Measurements from ENCODE around the gene NACC2.
"Not testable (repeated sequence)": the region's sequence is repeated elsewhere in the genome, so short reads cannot be mapped to it uniquely, and the experiment has no call there.

Gene NACC2

DNA sequence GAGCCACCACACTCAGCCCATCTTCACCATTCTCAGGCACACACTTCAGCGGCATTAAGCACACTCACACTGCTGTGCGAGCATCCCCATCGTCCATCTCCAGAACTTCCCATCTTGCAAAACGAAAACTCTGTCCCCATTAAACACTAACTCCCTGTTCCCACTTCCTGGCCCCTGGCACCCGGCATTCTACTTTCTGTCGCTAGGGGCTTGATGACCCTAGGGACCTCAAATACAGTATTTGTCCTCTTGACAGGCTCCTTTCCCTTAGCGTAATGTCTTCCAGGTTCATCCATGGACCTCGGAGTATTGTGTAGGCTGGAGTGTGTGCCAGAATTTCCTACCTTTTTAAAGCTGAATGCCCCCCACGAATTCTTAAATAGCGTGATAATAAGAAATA is 119.3 kb downstream of the NACC2 start:
- DNase-seq (ENCODE audit: low spot score): no peak

DNA sequence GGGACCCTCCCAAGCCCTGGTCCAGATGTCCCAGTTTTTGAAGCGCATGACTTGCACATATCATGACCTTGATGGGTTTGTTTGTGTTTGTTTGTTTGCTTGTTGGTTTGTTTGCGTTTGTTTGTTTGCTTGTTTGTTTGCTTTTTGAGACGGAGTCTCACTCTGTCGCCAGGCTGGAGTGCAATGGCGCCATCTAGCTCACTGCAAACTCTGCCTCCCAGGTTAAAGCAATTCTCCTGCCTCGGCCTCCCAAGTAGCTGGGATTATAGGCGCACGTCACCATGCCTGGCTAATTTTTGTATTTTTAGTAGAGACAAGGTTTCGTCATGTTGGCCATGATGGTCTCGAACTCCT is 120.9 kb downstream of the NACC2 start:
- no peak for DNase-seq (ENCODE audit: low spot score)

DNA sequence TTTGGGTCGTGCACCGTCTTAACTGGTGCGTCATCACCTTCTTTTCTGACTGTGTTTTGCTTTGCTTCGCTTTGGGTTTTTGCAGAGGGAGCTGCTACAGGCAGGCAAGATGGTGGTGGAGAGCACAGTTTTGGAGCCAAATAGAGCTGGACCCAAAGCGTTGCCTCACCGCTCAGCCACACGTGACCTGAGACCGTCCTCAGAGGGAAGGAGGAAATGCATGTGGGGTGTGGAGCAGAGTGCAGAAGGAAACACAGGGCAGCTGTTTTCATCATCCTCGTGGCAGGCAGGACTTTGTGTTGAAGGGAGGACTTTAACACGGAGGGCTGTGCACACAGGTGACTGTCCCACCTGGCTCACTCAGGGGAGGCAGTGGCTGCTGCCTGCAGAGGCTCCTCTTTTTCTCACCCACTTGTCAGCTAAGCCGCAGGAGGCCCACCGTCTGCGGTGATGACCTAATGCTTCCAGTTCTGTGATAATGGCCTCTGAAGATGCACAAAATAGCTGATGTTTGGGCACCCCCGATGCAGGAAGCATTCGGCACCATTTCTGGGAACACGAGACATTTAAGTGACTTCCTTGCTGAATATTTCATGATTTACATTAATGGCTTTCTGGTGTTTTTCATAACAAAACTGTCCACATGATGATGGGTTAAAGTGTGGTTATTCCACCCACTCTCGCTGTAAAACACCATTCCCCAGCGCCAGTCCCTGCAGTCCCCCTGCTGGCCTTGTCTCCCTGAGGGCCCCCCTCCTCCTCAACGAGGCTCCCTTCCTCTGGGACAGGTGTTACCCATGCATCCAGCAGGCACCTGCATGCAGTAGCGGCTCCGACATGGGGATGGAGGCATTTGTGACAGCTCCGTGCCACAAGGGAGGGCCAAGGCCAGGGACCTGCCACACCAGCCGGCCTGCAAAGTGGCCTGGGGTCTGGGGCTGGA is 121.5 kb downstream of the NACC2 start:
- no peak for DNase-seq (ENCODE audit: low spot score)

DNA sequence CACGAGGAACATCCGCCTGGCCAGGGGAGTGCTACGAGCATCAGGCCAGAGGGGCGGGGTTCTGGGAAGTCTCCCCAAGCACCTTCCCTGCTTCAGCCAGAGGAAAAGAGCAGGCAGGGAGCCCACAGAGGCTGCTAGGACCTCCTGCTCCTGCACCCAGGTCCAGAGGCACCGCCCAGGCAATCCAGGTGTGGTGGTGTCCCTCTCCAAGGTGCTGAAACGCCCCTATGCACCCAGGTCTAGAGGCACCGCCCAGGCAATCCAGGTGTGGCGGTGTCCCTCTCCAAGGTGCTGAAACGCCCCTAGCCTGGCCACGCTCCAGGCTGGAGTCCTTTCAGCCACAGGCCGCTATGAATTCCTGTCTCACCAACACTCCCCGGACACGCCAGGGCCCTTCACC is 123.2 kb downstream of the NACC2 start:
- DNase-seq (ENCODE audit: low spot score): peak; percentile 45

DNA sequence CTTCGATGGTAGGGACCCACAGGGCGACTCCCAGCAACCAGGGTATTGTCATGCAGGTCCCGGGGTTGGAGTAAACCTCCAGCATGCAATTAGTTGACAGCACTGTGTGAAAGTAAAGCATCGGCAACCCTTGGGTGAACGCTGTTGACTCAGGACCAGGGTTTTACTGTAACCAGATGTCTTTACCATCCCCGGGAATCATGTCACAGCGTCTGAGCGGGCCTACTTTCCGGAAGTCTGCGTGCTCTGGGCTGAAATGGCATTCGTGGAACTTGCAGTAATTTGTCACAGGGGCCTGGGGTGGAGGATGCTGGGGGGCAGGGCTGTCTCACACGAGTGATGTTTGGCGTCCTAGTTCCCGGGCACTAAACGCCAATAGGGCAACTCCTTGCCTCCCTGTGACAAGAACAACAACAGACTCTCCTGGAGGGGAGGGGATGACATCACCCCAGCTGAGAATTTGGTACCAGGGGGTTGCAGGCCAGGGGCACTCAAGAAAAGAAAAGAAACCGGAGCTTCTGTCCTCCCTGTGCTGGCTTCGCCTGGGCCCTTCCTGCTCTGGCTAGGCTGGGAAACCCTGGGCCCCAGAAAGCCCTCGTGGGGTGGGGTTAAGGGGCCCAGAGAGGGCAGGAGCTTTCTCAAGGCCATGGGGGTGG is 123.8 kb downstream of the NACC2 start:
- DNase-seq (ENCODE audit: low spot score): no peak

DNA sequence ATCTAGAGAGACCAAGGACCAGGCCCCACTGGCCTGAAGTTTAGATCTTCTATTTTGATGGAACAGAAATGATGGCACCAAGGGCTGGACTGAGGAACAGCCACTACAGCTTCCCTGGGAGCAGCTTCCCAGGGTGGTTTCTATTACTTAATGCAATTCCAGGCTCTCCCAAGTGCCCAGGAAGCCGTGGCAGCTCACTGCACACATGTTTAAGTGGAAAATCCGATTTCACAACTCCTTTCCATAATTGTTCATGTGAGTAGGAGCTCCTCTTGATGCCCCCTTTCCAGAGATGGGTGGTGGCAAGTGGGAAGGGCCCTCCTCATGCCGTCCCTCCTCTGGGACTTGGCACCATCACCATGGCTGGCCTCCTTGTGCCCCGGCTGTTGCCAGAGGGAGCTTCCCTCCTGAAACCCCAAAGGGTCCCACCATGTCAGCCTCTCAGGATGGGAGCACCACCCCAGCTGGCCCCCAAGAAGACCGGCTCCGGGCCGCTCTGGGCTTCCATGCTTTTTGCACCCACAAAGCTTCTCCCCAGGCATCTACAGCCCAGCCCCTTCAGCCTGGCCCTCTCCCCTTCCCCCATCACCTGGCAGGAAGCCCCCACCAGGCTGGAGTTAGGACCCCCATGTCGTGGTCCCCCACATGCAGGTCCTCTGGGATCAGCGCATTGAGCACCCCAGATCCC is 124.8 kb downstream of the NACC2 start:
- no peak for DNase-seq (ENCODE audit: low spot score)

DNA sequence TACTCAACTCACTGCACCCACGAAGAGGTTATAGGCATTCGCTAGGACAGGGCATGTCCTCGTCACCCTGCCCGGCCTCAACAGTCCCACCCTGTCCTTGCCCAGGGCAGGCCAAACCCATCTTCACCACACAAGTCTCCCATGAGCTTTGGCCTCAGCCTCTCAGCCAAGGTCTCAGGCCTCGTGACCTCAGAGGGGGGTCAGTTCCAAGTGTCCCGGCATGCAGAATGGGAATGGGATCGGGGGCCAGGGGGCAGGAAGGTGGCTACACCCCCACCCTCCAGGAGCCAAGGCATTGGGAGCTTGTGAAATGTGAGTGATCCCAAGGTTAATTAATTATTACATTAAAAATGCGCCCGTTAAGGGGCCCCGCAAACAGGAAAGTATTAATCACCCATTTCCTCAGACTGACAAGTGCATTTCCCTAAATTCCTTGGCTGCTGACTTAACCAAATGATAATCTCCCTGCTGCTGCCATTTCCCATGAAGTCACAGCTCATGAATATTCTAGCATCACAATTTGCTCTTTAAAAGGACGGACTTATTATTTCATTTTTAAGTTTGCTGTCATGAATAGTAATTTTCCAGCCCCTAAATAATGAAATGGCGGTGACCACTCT is 125.9 kb downstream of the NACC2 start:
- DNase-seq (ENCODE audit: low spot score): peak; percentile 49

DNA sequence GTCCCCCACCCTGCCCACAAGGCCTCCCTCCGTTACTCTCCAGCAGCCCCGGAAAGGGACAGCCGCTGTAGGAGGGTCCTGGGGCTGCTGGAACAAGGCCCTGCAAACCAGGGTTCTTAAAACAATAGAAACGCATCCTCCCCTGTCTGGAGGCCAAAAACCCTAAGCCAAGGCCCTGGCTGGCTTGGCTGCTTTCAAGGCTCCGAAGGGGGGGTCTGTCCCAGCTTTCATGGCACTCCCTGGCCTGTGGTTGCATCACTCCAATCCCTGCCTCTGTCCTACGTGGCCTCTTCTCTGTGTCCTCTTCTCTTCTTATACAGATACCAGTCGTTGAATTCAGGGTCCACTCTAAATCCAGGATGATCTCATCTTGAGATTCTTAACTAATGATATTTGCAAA is 126.5 kb downstream of the NACC2 start:
- no peak for DNase-seq (ENCODE audit: low spot score)

DNA sequence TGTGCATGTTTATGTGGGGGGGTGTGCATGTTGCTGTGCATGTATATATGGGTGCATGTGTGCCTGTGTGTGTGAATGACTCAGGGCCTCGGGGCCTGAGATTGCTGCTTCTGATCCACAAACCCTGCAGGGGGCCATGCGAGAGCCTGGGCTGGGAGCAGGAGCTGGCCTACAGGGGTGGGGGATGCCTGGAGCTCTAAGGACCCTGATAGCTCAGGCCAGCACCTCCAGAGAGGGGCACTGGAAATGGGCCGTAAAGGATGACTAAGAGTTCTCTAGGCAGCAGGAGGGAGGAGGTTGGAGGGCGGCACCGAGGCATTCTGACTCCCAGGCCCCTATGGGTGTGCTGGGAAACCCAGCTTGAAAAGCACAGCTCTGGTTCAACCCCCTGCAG is 127.0 kb downstream of the NACC2 start:
- no peak for DNase-seq (ENCODE audit: low spot score)

DNA sequence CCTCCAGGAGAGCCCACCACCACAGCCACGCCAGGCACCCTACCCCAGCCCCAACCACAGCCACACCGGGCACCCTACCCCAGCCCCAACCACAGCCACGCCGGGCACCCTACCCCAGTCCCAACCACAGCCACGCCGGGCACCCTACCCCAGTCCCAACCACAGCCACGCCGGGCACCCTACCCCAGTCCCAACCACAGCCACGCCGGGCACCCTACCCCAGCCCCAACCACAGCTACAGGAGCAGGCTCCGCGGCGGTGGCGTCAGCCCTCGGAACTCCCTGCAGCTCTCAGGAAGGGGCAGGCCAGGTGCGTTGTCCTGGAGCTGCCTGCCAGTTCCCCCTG is 128.2 kb downstream of the NACC2 start:
- DNase-seq (ENCODE audit: low spot score): not testable (repeated sequence)

DNA sequence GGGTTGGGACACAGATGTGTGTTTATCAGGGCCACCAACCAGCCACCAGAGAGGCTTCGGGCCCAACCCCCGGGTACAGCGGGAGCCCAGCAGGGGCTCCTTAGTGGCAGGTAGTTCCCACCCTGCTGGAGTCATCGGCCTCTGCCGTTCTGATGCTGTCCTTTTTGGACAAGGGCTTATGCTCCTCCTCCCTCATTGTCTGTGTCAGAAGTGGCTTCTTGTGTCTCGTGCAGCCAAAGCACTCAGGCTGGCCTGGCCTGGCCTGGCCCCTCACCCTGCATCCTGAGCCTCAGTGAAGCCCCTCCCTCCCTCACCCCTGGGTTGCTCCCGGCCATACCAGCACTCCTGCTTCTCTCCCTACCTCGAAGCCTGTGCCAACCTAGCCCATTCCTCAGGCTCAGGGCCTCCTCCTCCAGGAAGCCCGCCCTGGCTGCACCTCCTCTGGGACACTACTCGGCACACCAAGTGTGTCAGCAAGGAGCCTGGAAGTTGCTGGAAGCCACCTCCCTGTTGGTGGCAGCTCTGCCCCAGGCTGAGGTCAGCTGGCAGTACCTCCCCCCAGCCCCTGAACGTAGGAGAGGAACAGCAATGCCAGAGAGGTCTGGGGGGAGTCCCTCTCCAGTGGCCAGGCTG is 129.8 kb downstream of the NACC2 start:
- DNase-seq (ENCODE audit: low spot score): no peak

DNA sequence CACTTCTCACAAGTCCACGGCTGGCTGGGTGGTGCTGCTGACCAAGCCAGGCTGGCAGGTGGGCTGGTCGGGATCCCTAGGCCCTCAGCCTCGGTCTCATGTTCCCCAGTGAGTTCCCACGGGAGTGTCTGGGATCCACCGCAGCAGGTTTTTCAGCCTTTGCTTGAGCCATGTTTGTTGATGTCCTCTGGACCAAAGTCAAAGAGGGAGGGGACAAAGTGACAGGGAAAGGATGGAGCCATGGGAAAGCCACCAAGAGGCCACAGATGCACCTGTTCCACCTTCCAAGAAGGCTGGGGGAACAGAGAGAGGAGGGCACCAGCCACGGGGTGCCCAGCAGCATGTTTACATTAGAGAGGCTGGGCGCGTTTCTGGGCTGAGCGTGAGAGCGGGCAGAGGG is 131.2 kb downstream of the NACC2 start:
- no peak for DNase-seq (ENCODE audit: low spot score)

DNA sequence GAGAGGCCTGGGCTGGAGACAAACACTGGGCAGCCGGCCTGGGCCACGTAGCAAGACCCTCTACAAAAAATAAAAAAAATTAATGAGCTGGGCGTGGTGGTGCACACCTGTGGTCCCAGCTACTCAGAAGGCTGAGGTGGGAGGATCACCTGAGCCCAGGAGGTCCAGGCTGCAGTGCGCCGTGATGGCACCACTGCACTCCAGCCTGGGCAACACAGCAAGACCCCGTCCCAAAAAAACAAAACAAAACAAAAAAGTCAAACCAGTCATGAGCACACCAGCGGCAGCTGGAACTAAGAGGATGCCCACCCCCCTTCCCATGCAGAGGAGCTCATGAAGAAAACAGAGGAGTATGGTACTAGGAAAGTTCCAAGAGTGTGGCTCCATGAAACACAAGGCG is 131.8 kb downstream of the NACC2 start:
- no peak for DNase-seq (ENCODE audit: low spot score)

DNA sequence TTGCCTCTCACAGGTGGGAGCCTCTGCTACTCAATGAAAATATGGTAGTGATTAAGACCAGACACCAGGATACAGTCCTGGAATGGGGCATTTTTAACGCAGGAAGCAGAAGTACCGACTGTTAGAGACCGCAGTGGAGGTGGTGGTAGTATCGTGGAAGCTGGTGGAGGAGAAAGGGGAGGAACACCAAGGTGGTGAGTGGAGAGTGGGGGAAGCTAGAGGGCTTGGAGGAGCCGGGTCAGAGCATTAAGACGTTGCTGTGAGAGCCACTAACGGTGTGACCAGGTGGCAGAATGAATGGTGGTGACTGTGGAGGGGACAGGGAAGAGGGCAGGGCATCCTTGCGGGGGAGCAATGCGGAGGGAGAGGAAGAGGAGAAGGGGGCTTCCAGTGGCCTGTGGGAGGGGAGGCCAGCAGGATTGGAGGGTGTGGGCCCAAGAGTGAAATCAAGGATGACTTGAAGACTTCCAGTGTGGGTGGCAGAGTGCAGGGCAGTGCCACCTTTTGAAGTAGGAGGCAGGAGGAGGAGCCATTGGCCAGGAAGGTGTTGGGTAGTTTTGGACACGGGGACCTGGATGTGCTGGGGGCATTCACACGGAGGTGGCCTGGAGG is 132.3 kb downstream of the NACC2 start:
- DNase-seq (ENCODE audit: low spot score): no peak

DNA sequence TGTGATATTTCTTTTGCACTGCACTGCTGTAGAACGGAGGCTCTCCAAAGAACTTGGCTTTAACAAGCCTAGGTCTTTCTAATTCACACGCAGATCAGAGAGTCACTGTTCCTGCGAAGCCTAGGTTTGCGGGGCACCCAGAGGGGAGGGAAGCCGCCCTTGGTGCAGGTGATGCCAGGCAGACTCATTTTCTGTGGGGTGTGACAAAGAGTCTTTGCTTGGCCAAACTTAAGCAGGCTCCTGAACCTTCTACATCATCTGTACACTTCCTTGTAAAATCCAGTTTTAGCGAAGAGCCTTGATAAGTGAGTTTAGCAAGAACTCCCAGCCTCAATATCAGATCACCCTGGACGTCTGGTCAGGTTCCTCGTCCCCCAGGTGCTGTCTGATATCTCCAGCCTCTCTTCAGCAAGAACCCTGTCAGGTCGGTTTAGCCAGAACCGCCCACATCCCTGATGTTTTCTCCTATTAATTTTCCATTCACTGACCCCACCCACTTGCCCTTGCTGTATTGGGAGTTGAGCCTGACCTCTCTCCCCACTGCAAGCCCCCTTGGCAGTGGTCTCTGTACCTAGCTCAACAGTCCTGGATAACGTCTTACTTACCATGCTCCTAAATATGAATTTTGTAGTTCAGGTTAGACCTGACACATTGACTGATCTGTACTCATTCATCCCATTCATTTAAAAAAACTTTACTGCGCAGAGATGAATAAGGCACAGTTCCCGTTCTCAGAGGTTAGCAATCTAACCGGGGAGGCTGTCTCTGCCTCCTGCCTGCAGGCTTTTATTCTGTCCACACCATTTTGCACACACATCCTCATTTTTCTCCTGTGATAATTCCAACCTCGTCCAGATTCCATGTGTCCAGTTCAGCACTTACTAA is 133.0 kb downstream of the NACC2 start:
- DNase-seq (ENCODE audit: low spot score): no peak

DNA sequence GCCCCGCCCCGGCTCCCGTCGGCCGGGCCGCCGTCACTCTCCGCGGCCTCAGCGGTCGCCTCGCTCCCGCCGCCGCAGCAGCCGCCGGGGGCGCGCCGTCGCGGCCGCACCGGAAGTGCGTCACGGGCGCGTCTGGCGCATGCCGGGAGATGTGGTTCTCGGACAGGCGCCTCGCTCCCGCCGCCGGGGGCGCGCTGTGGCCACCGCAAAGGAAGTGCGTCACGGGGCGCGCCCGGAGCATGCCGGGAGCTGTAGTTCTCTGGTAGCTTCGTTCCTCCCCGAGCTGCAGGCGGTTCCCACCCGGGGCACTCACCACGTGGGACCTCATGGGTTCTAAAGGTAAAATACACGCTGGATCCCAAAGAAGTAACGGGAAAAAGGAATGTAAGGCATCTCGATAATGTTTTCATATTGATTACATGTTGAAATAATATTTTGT is 133.8 kb downstream of the NACC2 start, which contains the start of gene UBAC1:
UBAC1 (minus strand) TSS at position 97 of the 439 bp plus-strand sequence. CDS start 211 bp downstream, outside the sequence.
- peak; percentile 100 for DNase-seq (ENCODE audit: low spot score)

DNA sequence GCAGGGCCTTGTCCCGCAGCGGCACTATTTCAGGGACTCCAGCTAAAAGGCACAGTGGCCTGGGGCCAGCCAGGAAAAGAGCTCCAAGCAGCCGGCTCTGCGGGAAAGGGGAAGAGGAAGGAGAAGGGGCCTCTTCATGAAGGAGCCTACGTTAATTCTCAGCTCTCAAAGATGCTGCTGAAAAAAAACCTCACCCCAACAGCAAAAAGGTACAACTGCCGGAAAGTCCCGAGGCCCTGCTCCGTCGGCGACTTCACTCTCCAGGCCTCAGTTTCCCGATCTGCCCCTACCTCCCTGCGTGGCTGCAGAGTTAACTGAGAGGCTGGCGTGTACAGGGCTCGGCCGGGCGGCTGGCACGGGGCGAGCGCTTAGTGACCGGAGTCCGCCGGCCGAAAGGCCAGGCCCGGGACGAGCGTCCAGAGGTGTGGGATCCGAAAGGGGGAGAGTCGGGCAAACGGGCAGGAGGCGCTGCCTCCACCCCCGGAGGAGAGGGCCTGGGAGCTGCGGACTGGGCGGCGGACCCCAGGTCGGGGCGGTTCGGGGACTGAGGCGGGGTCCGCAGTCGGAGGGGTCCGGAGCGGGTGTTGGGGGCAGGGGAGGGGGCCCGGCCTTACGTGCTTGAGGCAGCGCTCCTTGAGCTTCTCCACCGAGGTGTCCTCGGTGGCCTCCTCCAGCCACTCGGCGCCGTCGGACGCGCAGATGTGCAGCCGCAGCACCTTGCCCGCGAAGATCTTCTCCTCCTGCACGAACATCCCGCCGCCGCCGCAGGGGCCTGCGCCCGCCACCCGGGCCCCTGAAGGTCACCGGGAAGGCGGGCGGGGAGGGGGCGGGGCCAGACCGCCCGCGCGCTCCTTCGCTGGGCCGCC is 134.4 kb downstream of the NACC2 start:
- DNase-seq (ENCODE audit: low spot score): peak; percentile 60

DNA sequence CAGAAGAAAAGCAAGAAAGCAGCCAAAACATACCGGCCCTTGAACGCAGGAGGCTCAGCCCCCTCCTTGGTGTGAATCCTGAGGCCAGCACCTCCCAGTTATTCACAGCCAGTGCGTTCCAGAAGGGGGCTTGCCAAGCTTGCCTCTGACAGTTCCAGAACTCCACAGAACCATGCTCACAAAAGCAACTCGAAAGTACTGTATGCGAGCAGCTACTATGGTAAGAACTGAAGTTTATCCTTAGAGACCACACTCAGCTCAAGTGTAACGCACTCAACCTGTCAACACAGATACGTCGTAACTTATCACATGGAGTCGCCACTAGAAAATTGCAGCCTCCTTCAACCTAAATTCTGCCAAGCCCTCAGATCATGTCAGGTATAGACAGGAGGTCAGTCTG is 135.3 kb downstream of the NACC2 start:
- DNase-seq (ENCODE audit: low spot score): no peak

DNA sequence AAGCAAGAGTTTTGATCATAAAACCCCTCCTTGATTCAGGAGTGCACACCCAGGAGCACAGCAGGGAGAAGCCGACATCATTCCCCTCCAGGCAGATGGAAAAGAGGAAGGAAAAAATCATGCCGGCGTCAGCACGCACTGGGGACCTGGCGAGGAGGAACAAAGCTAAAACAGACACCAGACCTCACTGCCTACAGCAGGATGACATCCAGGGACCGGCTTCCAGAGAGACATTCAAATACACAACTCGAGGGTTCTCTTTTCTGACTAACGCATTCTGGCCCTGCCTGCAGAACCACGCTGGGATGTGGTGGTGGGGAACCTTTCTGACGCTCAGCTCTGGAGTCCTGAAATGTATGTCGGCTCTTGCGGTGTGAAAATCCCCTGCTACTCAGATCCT is 136.6 kb downstream of the NACC2 start:
- DNase-seq (ENCODE audit: low spot score): no peak

DNA sequence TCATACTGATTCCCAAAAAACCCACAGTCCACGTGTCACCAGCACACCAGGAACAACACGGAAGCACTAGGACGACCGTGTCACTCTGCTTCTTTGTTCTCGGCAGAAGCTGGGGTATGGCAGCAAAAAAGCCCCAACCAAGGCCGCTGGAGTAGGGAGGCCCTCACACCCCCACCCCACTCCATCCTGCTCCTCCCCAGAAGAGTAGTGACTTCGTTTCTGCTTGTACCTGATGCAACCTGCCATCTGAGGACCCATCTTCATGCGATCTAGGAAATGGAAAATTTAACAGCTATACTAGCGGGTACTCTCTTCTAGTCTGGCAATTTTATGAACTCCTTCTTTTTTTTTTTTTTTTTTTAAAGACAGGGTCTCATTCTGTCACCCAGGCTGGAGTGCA is 137.7 kb downstream of the NACC2 start:
- DNase-seq (ENCODE audit: low spot score): no peak

Data from RKO (cell line).